Kidney epithelial cell (primary cell): ENCODE data around the gene NCAPG2. TPM values are rescaled to one million over a fixed set of nuclear protein-coding genes. Genes with fewer than 3 reads are reported as not detected.
"Not testable (repeated sequence)": the region's sequence is repeated elsewhere in the genome, so short reads cannot be mapped to it uniquely, and the experiment has no call there.

Source experiments
- DNase-seq: peaks from one replicate; pipeline ENCODE4 v3.0.0-alpha.2; 2010; ENCODE audit warnings: low read depth
- H3K27me3 ChIP-seq: 2 replicates; pipeline ENCODE4 v1.6.0; 2011; ENCODE audit warnings: low read length; ENCODE audit not compliant: control insufficient read depth, insufficient read depth
- H3K36me3 ChIP-seq: 2 replicates; pipeline ENCODE4 v1.5.1; 2011; ENCODE audit warnings: low read length; ENCODE audit not compliant: control insufficient read depth, insufficient read depth
- H3K4me3 ChIP-seq: 2 replicates; pipeline ENCODE4 v1.5.1; 2011; ENCODE audit warnings: low read depth, mild to moderate bottlenecking, control low read depth, low read length
- total RNA-seq: library from RNA; depleted of rRNA; stranded (reverse); fragments of >200 nt; gene quantifications from 2 replicates; pipeline ENCODE4 v1.2.3, GENCODE V29; 2015
- TF ChIP-seq, protein P1 (sequence below): IDR thresholded peaks from 2 replicates; pipeline ENCODE4 v1.5.1; 2011; ENCODE audit warnings: mild to moderate bottlenecking, moderate library complexity, low read length, control low read depth, inconsistent platforms; ENCODE audit not compliant: insufficient read depth, poor library complexity, severe bottlenecking

NCAPG2 gene
- total RNA-seq, 1 donor from 2014 or later = 8.5 TPM

DNA sequence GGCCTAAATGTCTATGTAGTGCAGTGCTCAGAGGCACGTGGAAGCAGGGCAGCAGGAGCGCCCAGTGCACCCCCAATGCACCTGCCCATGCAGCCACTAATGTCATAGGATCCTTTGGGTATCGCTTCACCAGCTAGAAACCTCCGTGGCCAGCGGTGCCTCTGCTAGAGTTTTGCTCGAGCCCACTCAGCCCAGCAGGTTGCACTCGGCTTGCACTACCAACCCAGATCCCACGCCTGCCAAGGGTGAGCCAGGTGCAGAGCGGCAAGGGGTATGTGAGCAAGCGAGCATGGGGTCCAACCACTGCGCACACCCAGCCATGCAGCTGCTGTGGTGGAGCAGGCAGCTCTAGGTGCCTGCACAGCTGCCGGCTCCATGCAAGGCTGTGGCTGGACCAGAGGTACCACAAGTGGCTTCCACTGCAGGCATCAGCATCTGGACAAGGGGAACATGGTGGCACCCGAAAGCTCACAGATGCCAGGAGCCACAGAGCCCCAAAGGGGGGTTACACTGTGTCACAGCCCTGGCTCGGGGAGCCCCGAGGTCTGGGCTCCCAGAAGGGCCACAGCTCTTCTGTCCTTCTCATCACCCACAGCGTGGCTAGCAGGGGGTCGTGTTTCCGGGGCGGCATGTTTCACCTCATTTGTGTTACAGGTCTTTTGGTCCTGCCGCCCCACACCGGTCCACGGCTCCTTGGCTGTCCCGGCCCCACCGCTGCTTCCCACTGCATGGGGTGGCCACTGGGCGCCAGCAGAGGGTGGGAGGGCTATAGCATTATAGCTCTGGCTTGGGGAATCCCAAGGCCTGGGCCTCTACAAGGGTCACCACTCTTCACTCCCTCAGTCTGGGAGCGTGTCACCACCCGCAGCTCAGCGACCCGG lies 2.3 kb upstream of the NCAPG2 start:
- Histone ChIP-seq H3K27me3 (no peaks in the 10 kb centered on the region), H3K4me3 (no peak overlapping the region), H3K36me3 (no peaks in the 10 kb centered on the region)
- DNase-seq = no peak
- TF ChIP-seq, protein P1, sequence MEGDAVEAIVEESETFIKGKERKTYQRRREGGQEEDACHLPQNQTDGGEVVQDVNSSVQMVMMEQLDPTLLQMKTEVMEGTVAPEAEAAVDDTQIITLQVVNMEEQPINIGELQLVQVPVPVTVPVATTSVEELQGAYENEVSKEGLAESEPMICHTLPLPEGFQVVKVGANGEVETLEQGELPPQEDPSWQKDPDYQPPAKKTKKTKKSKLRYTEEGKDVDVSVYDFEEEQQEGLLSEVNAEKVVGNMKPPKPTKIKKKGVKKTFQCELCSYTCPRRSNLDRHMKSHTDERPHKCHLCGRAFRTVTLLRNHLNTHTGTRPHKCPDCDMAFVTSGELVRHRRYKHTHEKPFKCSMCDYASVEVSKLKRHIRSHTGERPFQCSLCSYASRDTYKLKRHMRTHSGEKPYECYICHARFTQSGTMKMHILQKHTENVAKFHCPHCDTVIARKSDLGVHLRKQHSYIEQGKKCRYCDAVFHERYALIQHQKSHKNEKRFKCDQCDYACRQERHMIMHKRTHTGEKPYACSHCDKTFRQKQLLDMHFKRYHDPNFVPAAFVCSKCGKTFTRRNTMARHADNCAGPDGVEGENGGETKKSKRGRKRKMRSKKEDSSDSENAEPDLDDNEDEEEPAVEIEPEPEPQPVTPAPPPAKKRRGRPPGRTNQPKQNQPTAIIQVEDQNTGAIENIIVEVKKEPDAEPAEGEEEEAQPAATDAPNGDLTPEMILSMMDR = no peak

DNA sequence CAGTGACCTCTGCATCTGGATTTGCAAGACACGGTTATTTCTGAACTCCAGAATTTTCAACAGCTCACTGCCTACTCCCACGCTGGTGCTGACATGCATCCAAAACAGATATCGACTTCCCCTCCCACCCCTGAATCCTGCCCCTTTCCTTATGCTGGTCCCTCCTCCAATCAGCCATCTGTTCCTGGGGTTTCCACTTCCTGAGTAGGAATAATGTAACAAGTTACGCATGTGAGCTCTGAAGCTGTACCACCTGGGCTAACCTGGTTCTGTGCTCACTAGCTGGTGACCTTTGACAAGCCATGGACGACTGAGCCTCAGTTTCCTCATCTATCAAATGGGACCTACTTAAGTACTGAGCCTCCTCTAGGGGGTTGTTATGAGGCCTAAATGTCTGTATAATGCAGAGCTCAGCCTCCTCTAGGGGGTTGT lies 1.7 kb upstream of the NCAPG2 start:
- H3K36me3 ChIP-seq = no peaks in the 10 kb centered on the region
- DNase-seq = no peak
- TF ChIP-seq, protein P1 = no peak
- no peaks in the 10 kb centered on the region for H3K27me3 ChIP-seq
- H3K4me3 ChIP-seq = no peak overlapping the region

DNA sequence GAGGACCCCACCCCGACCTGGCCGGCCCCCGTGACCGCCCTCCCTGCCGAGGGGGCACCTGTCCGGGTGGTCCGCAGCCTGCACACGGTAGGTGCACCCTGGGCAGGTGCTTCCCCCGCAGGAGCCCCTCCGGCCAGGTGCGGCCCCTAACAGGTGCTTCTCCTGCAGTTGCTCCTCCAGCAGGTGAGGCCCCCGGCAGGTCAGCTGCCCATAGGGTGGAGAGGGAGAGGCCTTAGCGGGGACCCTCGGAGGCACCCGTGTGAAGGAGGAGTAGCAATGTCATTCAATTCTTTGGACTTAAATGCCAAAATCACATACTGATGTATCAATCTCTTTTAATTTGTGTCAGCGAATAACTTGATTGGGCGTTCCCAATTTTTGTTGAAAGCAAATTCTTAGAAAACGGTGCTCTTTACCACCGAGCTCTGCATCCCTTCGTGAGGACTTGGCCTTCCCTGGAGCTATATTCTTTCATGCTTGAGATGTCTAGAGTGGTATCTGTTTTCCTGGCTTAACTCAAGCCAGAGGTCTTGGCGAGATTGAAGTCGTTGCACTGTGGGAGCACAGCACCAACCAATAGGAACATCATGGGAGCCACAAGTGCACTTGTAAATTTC lies 738 bp upstream of the NCAPG2 start:
- DNase-seq = no peak
- TF ChIP-seq, protein P1 = no peak
- Histone ChIP-seq H3K36me3 (no peaks in the 10 kb centered on the region), H3K27me3 (no peaks in the 10 kb centered on the region), H3K4me3 (peak overlapping the region; percentile 99)

DNA sequence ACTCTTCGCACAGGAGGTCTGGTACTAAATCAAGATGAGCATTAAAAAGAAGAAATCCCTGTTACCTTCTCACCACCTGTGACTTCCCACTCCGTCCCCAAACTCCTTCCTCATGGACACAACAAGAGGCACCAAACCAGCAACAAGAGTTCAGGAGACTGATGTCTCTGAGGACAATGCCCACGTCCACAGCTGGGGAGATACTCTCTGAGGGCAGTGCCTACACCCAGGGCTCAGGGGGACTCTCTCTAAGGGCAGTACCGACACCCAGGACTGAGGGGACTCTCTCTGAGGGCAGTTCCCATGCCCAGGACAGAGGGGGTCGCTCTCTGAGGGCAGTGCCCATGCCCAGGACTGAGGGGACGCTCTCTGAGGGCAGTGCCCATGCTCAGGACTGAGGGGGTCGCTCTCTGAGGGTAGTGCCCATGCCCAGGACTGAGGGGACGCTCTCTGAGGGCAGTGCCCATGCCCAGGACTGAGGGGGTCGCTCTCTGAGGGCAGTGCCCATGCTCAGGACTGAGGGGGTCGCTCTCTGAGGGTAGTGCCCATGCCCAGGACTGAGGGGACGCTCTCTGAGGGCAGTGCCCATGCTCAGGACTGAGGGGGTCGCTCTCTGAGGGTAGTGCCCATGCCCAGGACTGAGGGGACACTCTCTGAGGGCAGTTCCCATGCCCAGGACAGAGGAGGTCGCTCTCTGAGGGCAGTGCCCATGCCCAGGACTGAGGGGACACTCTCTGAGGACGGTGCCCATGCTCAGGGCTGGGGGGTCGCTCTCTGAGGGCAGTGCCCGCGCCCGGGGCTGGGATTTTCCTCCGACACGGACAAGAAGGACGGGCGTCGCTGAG lies 703 bp downstream of the NCAPG2 start:
- not testable (repeated sequence) for H3K27me3 ChIP-seq, H3K36me3 ChIP-seq, DNase-seq
- H3K4me3 ChIP-seq = peak overlapping the region; percentile 99

DNA sequence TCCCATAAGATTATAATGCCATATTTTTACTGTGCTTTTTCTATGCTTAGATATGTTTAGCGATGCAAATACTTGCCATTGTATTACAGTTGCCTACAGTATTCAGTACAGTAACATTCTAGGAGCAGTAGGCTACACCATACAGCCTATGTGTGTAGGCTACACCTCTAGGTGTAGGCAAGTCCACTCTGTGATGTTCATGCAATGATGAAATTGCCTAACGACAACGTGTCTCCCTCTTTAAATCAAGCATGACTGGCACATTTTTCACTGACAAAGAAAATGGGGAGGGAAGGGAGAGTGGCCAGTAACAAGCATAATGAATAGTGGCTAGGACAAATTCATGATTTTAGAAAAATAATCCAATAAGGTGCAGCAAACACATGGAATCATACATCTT lies 1.7 kb downstream of the NCAPG2 start:
- no peak for DNase-seq
- no peaks in the 10 kb centered on the region for H3K27me3 ChIP-seq
- TF ChIP-seq, protein P1 = no peak
- no peaks in the 10 kb centered on the region for H3K36me3 ChIP-seq
- no peak overlapping the region for H3K4me3 ChIP-seq

DNA sequence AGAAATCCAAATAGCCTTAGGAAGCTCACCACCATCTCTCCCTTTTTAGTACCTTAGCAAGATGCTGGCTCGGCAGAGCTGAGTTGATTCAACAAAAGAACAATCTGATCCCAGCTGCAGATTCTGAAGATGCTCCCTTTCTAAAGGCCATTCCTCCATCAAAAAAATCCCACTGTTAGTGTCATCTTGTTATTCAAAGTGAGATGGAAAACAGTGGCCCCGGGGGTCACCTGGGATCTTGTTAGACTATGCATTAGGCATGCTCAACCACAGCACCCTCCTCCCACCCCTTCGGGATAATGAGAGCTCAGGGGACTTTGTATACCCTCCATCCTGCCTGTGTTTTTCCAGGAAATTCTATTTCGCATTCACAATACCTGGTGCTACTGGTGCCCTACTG lies 2.4 kb downstream of the NCAPG2 start:
- TF ChIP-seq, protein P1 = no peak
- H3K36me3 ChIP-seq = no peaks in the 10 kb centered on the region
- H3K4me3 ChIP-seq = no peak overlapping the region
- no peak for DNase-seq
- no peaks in the 10 kb centered on the region for H3K27me3 ChIP-seq
